Fibroblast of lung (primary cell): ENCODE results near the gene CREBL2.
"Not testable (repeated sequence)": the region's sequence is repeated elsewhere in the genome, so short reads cannot be mapped to it uniquely, and the experiment has no call there.

Experiments
- EZH2 ChIP-seq: IDR thresholded peaks from 2 replicates; pipeline ENCODE4 v1.5.1; 2012; ENCODE audit warnings: low read length, control low read depth, mild to moderate bottlenecking; ENCODE audit errors: missing control alignments
- TF ChIP-seq, protein P1 (sequence below), 2 donors: IDR thresholded peaks in 1 of 2; conservative IDR thresholded peaks in 1 of 2; 1 replicate in 1 of 2; 2 replicates in 1 of 2; pipeline ENCODE4 v1.5.1; 2011 to 2012; ENCODE audit warnings: low read length in 2 of 2, control low read depth in 1 of 2, inconsistent platforms in 1 of 2, low read depth in 1 of 2, mild to moderate bottlenecking in 1 of 2

DNA sequence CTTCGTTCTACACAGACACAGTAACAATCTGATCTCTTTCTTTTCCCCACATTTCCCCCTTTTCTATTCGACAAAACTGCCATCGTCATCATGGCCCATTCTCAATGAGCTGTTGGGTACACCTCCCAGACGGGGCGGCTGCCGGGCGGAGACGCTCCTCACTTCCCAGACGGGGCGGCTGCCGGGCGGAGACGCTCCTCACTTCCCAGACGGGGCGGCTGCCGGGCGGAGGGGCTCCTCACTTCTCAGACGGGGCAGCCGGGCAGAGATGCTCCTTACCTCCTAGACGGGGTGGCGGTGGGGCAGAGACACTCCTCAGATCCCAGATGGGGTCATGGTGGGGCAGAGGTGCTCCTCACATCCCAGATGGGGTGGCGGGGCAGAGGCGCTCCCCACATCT lies 6.4 kb downstream of the CREBL2 start:
- TF ChIP-seq, protein P1, sequence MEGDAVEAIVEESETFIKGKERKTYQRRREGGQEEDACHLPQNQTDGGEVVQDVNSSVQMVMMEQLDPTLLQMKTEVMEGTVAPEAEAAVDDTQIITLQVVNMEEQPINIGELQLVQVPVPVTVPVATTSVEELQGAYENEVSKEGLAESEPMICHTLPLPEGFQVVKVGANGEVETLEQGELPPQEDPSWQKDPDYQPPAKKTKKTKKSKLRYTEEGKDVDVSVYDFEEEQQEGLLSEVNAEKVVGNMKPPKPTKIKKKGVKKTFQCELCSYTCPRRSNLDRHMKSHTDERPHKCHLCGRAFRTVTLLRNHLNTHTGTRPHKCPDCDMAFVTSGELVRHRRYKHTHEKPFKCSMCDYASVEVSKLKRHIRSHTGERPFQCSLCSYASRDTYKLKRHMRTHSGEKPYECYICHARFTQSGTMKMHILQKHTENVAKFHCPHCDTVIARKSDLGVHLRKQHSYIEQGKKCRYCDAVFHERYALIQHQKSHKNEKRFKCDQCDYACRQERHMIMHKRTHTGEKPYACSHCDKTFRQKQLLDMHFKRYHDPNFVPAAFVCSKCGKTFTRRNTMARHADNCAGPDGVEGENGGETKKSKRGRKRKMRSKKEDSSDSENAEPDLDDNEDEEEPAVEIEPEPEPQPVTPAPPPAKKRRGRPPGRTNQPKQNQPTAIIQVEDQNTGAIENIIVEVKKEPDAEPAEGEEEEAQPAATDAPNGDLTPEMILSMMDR (conservative IDR thresholded peaks at IDR 0.05 in 1 of 2, IDR thresholded peaks at IDR 0.05 in 1 of 2; ENCODE audit: low read depth in 1 of 2, low read length in 2 of 2) = not testable (repeated sequence)
- TF ChIP-seq EZH2 = not testable (repeated sequence)
